ENCODE measurements around the gene IL4R.
"Not testable (repeated sequence)": the region's sequence is repeated elsewhere in the genome, so short reads cannot be mapped to it uniquely, and the experiment has no call there.

The IL4R gene

DNA sequence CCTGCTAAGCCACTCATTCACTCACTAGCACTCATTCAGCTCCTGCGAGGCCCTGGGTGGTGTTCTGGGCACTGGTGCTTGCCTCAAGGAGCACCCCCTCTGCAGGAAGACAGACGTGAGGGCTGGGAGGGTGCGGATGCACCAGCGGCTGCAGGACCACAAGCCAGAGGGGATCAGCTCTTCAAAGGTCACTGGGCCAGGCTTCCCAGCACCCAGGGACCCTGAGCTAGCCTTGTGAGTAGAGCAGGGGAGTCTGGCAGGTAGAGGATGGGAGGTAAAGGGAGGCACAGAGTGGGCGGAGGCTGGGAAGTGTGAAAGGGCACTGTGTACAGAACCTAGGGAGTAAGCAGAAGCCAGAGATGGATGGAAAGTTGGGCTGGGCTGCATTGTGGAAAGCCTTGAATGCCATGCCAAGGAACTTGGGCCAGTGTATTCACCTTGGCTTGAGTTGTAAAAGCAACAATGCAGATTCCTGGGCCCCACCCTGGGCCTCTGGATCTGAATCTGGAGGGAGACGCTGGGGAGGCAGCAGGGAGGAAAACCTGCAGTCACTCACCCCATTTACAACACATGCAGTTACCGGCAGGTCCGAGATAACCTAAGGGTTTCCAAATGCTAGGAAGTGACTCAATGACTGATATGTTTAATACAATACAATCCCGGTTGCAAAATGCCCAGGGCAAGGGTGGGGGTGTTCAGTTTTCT, 1.7 kb downstream of the IL4R start:
- DNase-seq, result peak; percentile 25 to 64 (median 54)

DNA sequence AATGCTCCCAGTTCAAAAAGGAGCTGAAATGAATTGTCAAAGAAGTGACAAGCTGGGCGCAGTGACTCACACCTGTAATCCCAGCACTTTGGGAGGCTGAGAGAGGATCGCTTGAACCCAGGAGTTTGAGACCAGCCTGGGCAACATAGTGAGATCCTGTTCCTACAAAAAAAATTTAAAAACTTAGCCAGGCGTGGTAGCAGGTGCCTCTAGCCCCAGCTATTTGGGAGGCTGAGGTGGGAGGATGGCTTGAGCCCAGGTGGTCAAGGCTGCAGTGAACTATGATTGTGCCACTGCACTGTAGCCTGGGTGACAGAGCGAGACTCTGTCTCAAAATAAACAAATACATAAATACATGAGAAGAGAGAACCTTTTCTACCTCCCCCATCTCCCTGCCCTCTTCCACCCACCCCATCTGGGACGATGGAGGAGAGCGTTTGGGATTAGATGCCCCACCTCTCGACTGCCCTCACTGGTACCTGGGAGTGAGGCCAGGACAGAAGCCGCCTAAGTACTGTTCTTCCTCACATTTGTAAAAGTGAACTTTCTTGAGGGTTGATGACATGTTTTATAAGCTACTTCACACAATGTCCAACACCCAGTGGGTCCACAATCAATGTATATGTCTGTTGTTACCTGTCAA, 2.4 kb downstream of the IL4R start:
- DNase-seq, result no peak

DNA sequence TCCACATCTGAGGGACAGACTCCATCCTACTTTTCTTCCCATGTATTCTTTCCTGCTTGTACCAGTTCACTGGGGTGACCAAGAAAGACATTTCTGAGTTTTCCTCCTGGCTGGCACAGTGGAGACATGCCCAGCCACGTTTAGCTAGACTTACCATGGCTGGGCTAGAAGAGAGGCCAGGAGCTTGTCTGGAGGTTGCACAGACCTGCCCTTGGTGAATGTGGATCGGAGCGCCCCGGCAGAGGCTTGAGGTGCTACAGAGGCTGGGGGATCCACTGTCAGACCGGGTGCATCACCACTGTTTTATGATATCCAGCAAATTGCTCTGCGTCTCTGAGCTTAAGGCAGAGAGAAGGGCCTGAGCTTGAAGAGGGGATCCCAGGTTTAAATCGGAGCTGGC, 3.5 kb downstream of the IL4R start:
- no peak for DNase-seq

DNA sequence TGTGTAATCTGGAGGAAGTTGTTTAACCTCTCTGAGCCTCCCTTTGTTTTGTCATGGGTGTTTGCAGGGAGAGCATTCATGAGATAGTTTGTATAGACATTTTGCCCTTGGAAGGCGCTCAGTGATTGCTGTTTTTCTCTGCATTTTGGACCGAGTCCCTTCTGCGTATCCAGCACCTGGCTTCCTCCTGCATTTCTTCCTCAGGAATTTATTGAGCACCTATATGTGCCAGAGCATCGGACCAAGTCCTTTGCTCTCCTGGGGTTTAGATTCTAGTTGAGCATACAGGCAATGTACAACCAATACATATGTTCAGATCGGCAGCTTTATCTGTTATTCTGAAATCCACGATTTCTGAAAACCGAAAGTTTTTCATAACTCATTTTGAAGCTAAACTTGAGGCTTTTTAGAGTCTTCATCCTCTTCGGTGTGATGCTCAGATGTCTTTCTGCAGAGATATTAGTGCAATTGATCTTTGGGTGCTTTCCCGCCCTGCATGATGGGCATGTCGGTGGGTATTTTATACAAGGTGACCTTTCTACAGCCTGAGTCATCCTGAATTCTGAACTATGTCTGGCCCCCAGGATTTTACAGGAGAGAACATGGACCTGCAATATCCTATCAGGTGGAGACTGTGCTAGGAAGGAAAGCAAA, 4.1 kb downstream of the IL4R start:
- no peak for DNase-seq

DNA sequence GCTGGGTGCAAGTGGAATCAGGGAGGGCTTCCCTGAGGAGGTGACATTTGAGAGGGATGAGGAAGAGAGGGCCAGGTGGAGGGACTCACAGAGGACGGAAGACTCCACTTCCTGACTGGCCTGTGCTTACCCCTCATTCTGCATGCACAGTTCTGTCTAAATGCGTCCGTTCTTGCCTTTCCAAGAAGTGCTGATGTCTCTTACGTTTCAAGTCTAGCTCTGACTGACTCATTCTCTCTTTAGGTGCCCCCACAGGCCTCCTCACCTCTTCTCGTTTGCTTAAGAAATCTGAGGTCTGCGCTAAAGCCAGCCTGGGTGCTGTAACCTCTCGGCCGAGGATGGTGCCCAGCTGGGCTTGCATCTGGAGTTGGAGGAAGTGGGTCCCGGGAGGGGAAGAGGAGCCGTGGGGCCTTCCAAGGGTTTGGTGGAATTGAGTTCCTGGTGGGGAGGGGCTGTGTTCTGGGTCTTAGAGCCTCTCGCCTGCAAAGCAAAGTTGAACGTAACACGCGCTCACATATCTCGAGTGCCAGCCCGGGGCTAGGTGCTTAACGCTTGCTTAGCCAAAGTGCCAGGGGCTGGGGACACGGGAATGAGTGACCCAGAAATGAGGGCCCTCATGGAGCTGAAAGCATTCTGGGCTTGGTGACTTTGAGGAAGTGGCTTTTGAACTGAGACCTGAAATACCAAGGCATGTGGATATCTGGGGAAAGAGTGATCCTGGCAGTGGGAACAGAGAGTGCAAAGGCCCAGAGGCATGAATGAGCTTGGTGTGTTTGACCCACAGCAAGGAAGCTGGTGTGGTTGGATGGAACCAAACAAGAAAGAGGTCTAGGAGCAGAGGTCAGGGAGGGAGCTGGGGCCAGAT, 4.8 kb downstream of the IL4R start:
- peak; percentile 78 to 88 (median 83) for DNase-seq

DNA sequence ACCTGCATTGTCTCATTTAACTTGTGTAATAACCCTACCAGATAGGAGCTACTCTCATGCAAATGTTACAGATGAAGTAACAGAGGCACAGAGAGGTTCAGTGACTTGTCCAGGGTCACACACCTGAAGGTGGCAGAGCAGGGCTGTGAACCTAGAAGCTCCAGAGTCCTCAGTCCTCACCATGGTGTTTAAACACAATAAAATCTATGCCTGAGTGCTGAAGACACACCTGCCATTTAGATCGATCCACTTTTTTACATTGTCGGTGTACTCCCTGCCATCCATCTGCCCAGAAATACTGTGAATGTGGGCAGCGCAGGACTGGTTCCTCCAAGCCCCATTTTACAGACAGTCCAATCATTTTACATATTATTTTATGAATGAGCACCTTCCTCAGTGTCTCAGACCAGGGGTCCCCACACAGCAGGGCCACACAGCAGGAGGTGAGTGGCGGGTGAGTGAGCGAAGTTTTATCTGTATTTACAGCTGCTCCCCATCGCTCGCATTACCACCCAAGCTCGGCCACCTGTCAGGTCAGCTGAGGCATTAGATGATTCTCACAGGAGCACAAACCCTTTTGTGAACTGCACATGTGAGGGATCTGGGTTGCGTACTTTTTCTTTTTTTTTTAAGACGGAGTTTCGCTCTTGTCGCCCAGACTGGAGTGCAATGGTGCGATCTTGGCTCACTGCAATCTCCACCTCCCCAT, 5.6 kb downstream of the IL4R start:
- no peak for DNase-seq

DNA sequence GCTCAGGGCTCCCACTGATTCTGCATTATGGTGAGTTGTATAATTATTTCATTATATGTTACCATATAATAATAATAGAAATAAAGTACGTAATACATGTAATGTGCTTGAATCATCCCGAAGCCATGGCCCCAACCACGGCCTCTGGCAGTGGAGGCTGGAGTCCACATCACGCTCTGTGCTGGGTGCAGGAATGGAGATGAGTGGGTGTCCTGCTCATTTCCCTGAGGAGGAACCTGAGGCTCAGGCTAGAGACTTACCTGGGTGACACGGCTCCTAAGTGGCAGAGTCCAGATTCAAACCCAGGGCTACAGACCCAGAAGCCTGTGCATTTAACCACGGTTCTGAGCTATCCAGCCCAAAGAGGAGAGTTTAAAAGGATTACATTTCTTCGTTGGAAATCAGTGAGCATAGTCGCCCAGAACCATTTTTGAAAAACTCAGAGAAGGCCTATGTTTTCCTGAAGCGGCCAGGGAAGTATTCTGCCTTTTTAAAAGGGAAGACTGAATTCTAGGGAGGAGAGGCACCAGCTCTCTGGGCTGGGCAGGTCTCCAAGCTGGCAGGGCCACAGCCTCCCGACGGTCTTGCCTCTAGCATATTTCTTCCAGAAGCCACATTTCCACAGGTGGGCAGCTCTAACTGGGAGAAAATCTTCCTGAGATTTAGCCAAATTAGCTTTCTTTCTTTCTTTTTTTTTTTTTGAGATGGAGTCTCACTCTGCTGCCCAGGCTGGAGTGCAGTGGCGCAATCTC, 6.7 kb downstream of the IL4R start:
- DNase-seq, result no peak

DNA sequence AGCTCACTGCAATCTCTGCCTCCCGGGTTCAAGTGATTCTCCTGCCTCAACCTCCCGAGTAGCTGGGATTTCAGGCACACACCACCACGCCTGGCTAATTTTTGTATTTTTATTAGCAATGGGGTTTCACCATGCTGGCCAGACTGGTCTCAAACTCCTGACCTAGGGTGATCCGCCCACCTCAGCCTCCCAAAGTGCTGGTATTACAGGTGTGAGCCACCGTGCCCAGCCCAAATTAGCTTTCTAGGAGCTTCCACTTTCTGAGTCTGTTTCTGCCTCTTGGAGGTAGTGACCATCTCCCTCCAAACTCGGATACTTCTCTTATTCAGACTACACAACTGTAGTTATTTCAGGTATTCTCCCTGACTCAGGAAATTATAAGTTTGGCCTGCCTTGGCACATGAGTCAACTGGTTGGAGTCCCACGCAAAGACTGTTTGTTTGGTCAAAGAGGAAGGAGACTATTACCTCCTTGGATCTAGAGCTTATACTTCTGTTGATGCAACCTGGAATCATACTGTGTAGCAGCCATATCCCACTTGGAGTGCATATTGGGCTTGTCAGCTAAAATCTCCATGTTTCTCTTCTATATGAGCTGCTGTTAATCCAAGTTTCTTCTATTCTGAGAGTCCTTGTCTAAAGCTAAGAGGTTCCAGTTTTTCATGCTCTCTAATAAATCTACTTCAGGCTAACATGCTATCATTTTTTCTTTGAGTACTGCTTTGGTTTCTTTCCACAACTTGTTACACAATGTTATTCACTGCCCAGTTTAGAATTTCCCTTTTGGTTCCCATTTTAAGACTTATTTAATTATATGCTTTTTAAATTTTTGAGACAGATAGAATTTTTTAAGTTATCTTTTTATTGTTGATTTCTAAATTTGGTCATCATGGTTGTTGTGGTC, 7.5 kb downstream of the IL4R start:
- peak; percentile 67 to 87 (median 74) for DNase-seq

DNA sequence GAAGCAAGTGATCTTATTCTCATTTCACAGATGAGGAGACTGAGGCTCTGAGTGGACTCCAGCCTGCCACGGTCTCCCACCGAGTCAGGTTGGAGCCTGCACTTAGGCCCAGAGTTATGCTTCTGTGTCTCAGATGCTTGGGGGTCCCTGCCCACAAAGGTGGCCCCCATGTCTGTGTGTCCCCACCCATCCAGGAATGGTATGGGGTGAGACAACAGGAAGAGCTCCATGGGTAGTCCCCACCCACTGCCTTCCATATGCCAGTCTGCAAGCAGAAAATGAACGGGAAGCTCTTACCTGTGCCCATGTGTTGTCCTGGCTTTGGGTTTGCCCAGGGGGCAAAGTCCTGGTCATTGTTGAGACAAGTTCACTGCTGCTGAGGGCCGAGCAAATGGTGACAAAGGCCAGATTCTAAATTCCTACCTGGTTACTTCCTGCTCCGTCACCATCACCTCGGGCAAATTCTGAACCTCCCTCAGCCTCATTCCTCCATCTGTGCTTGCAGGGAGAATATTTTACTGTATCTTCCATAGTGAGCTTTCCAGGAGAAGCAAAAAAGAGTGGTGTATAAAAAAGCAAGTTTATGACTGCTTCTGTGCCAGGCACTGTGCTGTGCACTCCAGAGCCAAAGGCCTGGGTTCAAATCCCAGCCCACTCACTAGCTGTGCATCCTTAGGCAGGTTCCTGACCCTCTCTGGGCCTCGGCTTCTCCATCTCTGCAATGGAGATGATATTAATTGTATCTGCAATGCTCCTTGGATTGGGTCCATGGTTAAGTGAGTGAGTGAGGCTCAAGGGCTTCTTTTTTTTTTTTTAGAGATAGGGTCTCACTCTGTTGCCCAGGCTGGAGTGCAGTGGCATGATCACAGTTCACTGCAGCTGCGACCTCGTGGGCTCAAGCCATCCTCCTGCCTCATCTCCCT, 9.3 kb downstream of the IL4R start:
- no peak for DNase-seq

DNA sequence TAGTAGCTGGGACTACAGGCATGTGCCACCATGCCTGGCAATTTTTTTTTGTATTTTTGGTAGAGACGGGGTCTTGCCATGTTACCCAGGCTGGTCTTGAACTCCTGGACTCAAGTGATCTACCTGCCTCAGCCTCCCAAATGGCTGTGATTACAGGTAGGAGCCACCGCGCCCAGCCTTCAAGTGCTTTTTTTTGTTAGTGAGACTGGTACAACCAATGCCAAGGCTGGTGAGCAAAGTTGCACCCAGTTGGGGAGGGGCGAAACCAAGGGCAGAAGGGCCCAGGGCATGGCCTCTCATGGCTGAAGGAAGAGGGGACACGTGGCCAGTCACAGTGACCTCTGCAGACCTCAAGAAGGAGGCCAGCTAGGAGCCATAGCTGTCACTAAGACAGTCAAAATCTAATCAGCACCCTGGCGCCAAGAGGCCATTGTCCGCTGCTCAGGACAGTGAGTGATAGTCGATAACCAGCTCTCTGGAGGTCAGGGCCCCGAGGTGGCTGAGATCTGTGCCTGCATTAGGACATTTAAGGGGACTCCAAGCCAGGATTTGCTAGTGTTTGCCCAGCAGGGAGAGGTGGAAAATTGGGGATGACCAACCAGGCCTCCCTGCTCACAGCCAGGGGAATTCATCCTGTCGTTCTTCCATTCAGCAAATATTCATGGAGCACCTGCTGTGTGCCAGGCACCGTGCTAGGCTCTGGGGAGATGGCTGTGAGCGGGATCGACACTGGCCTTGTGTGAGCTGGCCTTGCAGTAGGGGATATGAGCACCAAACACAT, 10.2 kb downstream of the IL4R start:
- no peak for DNase-seq

DNA sequence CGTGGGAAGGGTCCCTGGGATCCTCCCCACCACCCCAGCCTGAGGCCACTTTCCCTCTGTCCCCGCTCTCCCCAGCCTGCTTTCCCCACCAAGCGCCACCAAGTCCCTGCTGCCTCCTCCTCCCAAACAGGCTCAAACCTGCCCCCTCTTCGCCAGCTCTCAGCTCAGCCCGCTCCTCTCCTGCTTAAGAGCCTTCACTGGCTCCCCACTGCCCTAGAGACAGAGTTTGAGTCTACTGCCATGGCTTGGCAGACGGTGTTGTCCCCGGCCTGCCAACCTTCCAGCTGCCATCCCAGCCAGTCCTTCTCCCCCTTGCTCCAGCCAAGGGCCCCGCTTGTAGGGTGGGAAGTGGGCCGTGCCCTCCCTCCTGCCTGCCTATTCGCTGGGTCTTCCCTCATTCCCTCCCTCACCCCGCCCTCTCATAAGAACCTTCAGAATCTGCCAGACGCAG, 11.1 kb downstream of the IL4R start:
- no peak for DNase-seq

DNA sequence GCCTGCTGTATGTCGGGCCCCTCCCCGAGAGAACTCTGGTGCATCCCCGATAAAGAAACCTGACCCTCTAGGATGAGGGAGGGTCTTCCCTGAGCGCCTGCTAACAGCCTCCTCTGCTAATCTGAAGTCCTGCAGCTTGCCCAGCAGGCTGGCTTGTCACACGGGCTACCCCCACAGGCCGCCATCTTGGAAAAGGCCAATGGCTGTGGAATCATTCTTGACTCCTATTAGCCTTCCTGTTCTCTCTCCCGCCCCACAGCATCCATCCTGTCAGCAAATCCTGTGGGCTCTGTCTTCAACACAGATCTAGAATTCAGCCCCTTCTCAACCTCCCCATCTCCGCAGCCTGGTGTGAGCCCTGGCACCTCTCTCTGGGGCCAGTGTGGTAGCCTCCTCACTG, 12.0 kb downstream of the IL4R start:
- DNase-seq, result no peak

DNA sequence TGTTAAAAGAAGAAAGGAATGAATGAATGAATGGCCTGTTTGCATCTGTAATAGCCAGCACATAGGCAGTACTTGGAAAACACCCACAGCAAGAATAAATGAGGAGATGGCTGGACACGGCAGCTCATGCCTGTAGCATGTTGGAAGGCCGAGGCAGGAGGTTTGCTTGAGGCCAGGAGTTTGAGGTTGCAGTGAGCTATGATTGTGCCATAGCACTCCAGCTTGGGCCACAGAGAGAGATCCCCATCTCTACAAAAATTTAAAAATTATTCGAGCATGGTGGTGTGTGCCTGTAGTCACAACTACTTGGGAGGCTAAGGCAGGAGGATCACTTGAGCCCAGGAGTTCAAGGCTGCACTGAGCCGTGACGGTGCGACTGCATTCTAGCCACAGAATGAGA, 12.5 kb downstream of the IL4R start:
- DNase-seq, result no peak

DNA sequence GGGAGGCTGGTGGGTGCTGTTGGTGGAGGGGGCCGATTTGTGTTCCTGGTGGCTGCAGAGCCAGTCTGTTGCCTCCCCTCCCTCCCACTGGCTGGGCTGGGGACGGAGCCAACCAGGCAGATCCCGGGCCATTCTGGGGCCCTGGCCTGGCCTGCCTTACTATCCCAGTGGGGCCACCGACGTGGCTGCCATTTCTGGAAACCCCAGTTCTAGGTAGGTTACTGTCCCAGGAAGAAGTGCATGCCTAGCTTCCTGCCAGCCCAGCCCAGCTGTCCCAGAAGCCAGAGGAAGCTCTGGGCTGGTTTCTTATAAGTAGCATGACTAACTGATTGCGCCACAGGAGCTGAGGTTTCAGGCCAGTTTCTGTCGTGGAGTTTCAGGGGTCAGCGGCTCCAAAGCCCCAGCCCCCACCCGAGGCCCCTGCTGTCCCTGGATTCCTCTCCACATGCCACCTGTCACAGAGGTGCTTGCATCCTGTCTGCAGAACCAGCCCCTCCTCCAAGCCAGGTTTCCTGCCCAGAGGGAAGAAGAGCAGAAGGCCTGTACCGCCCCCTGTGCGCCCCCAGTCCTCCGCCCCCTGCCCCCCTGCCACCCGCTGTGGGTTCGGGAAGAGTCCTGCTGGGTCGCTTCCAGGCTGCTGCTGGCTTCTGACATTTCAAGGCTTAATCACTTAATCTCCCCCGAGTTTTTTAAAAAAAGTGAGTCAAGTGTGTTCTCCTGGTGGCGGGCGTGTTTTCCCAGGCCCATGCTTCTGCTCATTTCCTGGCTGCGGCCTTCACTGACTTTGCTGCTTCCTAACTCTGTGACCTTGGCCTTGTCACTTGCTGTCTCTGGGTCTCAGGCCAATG, 13.2 kb downstream of the IL4R start:
- peak; percentile 90 to 96 (median 94) for DNase-seq

DNA sequence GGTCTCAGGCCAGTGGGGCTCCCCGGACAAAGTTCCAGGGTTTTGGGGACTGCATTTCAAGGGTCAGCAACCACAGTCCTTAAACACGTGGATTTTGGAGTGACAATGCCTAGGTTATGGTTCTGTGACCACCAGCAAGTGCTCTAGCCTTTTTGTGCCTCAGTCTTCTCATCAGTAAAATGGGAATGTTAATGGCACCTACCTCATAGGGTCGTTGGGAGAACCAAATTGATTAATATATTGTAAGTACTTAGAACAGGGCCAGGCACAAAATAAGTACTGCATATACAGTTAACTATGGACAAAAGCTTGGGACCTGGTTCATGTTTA, 13.8 kb downstream of the IL4R start:
- no peak for DNase-seq

DNA sequence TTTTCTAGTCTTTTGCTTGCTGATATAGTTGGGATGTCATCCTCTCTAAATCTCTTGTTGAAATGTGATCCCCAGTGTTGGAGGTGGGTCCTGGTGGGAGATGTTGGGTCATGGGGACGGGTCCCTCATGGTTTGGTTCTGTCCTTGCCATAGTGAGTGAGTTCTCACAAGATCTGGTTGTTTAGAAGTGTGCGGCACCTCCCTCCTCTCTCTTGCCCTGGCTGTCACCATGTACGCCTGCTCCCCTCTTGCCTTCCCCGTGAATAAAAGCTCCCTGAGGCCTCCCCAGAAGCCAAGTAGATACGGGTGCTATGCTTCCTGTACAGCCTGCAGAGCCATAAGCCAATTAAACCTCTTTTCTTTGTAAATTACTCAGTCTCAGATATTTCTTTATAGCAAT, 15.2 kb downstream of the IL4R start:
- DNase-seq, result no peak

DNA sequence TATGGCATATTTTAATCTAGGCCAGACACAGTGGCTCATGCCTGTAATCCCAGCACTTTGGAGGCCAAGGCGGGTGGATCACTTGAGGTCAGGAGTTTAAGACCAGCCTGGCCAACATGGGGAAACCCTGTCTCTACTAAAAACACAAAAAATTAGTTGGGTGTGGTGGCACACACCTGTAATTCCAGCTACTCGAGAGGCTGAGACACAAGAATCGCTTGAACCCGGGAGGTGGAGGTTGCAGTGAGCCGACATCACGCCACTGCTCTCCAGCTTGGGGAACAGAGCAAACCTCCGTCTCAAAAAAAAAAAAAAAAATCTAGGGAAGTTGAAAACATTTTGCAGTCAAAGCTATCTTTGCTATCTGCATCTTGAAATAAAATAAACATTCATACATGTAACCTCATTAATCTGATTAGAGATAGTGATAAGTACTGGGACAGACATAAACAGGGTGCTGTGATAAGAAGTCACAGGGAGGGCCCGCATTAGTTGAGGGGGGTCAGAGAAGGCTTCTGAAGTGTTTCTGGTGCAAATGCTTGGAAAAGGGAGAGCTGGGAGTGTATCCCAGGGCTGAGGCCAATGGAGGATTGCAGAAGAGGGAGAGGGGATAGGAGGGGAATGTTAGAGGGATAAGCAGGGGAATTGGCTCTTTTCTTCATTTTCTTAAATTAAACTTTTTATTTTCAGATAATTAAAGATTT, 15.8 kb downstream of the IL4R start:
- not testable (repeated sequence) for DNase-seq
